HG03095 (cell line): ENCODE results near the gene PCDHB7.
"Not testable (repeated sequence)": the region's sequence is repeated elsewhere in the genome, so short reads cannot be mapped to it uniquely, and the experiment has no call there.

Experiments
- ATAC-seq: cut with Tn5 transposase; IDR thresholded peaks from one replicate; pipeline ENCODE4 v1.9.1; 2021; ENCODE audit warnings: moderate library complexity; ENCODE audit not compliant: unreplicated experiment

The PCDHB7 gene

DNA sequence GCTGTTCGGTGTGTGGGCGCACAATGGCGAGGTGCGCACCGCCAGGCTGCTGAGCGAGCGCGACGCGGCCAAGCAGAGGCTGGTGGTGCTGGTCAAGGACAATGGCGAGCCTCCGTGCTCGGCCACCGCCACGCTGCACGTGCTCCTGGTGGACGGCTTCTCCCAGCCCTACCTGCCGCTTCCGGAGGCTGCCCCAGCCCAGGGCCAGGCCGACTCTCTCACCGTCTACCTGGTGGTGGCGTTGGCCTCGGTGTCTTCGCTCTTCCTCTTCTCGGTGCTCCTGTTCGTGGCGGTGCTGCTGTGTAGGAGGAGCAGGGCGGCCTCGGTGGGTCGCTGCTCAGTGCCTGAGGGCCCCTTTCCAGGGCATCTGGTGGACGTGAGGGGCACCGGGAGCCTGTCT lies 7.4 kb downstream of the PCDHB7 start:
- not testable (repeated sequence) for ATAC-seq

DNA sequence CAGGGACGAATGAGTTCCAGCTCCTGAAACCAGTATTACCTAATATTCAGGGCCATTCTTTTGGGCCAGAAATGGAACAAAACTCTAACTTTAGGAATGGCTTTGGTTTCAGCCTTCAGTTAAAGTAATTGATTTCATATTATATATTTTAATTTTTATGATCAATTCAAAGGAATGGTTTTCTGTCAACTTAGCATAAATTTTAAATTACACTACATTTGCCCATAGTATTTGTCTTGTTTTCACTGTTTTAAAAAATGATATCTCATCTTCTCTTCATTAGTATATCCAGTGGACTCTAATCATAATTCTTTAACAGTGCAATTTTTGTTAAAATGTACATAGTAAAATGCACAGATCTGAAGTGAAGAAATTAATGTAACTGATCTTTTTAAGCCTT lies 7.9 kb downstream of the PCDHB7 start:
- no peak for ATAC-seq

DNA sequence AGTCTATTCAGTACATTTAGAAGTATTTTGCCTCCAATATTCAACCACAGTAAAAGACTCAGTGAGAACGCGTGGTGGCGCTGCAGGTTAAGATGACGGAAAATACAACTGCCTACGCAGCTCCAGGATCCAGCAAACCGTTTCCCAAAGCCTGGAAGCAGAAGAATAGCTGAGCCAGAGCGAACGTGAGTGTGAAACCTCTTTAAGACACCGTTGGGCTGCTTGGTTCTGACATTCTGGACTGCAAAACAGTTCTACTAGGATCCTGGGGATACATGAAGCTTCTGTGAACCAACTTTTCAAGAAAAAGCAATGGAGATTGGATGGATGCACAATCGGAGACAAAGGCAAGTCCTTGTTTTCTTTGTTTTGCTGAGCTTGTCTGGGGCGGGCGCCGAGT lies 9.8 kb downstream of the PCDHB7 start, which contains the start of gene PCDHB16:
PCDHB16 (plus strand) TSS at position 140 of the 400 bp plus-strand sequence; CDS start at position 313, 173 bp downstream.
- ATAC-seq: no peak

DNA sequence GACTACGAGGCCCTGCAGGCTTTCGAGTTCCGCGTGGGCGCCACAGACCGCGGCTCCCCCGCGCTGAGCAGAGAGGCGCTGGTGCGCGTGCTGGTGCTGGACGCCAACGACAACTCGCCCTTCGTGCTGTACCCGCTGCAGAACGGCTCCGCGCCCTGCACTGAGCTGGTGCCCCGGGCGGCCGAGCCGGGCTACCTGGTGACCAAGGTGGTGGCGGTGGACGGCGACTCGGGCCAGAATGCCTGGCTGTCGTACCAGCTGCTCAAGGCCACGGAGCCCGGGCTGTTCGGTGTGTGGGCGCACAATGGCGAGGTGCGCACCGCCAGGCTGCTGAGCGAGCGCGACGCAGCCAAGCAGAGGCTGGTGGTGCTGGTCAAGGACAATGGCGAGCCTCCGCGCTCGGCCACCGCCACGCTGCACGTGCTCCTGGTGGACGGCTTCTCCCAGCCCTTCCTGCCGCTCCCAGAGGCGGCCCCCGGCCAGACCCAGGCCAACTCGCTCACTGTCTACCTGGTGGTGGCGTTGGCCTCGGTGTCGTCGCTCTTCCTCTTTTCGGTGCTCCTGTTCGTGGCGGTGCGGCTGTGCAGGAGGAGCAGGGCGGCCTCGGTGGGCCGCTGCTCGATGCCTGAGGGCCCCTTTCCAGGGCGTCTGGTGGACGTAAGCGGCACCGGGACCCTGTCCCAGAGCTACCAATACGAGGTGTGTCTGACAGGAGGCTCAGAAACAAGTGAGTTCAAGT lies 11.8 kb downstream of the PCDHB7 start:
- not testable (repeated sequence) for ATAC-seq

DNA sequence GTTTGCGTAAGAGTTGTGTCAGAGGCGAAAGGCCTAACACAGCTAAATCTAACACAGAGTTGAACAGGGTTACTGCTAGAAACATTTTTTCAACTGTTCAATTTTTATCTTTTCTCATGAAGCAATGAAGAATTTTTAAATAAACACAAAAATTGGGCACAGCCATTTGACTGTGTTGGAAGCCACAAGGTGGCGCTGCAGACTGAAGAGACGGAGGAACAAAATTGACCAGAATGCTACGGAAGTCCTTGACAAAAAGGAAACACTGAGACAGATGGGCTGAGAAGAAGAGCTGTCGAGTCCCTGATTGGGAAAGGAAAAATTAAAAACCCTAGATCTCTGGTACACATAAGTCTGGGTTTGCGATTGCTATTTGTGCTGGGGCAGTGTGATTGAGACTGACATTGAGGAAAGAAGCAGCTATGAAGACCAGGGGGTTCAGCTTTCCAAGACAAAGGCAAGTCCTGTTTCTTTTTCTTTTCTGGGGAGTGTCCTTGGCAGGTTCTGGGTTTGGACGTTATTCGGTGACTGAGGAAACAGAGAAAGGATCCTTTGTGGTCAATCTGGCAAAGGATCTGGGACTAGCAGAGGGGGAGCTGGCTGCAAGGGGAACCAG lies 14.6 kb downstream of the PCDHB7 start, which contains the start of gene PCDHB9:
PCDHB9 (plus strand) TSS at position 265 of the 616 bp plus-strand sequence; CDS start at position 423, 158 bp downstream.
- no peak for ATAC-seq

DNA sequence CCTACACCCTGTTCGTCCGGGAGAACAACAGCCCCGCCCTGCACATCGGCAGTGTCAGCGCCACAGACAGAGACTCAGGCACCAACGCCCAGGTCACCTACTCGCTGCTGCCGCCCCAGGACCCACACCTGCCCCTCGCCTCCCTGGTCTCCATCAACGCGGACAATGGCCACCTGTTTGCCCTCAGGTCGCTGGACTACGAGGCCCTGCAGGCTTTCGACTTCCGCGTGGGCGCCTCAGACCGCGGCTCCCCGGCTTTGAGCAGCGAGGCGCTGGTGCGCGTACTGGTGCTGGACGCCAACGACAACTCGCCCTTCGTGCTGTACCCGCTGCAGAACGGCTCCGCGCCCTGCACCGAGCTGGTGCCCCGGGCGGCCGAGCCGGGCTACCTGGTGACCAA lies 16.2 kb downstream of the PCDHB7 start:
- not testable (repeated sequence) for ATAC-seq

DNA sequence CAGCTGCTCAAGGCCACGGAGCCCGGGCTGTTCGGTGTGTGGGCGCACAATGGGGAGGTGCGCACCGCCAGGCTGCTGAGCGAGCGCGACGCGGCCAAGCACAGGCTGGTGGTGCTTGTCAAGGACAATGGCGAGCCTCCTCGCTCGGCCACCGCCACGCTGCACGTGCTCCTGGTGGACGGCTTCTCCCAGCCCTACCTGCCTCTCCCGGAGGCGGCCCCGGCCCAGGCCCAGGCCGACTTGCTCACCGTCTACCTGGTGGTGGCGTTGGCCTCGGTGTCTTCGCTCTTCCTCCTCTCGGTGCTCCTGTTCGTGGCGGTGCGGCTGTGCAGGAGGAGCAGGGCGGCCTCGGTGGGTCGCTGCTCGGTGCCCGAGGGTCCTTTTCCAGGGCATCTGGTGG lies 16.7 kb downstream of the PCDHB7 start:
- ATAC-seq: not testable (repeated sequence)

DNA sequence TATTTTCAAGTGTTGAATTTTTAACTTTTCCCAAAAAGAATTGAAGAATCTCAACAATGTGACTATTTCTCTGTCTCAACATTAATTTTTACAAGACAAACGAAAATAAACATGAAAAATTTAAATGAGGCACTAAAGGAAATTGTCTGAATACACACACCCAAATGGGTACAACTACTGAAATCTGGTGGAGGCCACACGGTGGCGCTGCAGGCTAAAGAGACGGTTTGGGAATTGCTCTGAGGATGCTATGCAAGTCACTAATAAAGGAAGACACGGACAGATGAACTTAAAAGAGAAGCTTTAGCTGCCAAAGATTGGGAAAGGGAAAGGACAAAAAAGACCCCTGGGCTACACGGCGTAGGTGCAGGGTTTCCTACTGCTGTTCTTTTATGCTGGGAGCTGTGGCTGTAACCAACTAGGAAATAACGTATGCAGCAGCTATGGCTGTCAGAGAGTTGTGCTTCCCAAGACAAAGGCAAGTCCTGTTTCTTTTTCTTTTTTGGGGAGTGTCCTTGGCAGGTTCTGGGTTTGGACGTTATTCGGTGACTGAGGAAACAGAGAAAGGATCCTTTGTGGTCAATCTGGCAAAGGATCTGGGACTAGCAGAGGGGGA lies 19.8 kb downstream of the PCDHB7 start, which contains the start of gene PCDHB10:
PCDHB10 (plus strand) TSS at position 244 of the 616 bp plus-strand sequence; CDS start at position 444, 200 bp downstream.
- ATAC-seq: no peak

DNA sequence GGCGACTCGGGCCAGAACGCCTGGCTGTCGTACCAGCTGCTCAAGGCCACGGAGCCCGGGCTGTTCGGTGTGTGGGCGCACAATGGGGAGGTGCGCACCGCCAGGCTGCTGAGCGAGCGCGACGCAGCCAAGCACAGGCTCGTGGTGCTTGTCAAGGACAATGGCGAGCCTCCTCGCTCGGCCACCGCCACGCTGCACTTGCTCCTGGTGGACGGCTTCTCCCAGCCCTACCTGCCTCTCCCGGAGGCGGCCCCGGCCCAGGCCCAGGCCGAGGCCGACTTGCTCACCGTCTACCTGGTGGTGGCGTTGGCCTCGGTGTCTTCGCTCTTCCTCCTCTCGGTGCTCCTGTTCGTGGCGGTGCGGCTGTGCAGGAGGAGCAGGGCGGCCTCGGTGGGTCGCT lies 21.9 kb downstream of the PCDHB7 start:
- ATAC-seq: not testable (repeated sequence)

DNA sequence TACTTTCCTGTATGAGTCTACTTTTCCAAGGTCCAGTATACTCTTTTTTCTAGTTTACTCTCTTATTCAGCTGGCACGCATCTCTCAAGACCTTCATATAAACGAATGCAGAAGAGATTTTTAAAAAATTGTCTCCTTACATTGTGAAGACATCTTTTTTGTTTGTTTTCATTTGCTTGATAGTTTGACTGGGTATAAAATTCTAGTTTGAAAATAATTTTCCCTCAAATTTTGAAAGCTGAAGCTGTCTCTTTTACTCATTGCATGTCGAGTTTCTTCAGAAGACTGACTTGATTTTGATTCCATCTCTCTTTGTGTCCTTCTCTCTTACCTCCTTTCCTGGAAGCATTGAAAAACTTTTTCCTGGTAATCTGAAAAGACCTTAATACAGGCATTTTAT lies 23.9 kb downstream of the PCDHB7 start:
- ATAC-seq: no peak

DNA sequence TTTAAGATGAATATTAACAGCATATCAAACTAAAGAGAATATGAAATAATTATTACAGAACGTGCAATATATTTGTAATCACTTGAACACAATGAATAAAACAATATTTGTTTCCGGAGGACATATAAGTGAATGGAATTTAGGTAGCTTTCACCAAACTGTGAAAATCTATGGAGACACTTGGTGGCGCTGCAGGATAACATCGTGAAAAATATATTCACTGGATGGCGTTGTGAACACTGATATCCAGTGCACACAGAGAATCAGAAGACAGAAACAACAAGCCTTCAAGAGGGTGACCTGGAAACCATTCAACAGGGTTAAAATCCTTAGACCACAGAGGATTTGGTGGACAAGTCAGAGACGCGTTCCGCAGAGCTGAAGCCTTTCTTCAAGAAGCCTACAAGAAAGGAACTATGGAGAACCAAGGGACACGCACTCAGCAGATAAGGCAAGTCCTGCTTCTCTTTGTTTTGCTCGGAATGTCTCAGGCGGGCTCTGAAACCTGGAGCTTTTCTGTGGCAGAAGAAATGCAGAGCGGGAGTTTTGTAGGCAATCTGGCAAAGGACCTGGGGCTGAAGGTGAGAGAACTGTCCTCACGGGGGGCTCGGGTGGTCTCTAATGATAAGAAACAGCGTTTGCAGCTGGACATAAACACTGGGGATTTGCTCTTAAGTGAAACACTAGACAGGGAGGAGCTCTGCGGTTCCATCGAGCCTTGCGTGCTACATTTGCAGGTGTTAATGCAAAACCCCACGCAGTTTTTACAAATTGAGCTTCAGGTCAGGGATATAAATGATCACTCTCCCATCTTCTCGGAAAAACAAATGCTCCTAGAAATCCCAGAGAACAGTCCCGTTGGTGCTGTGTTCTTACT lies 27.2 kb downstream of the PCDHB7 start, which contains the start of gene PCDHB11:
PCDHB11 (plus strand) TSS at position 269 of the 877 bp plus-strand sequence; CDS start at position 417, 148 bp downstream.
- no peak for ATAC-seq

DNA sequence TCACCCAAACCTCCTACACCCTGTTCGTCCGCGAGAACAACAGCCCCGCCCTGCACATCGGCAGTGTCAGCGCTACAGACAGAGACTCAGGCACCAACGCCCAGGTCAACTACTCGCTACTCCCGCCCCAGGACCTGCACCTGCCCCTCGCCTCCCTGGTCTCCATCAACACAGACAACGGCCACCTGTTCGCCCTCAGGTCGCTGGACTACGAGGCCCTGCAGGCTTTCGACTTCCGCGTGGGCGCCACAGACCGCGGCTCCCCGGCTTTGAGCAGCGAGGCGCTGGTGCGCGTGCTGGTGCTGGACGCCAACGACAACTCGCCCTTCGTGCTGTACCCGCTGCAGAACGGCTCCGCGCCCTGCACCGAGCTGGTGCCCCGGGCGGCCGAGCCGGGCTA lies 28.7 kb downstream of the PCDHB7 start:
- not testable (repeated sequence) for ATAC-seq

DNA sequence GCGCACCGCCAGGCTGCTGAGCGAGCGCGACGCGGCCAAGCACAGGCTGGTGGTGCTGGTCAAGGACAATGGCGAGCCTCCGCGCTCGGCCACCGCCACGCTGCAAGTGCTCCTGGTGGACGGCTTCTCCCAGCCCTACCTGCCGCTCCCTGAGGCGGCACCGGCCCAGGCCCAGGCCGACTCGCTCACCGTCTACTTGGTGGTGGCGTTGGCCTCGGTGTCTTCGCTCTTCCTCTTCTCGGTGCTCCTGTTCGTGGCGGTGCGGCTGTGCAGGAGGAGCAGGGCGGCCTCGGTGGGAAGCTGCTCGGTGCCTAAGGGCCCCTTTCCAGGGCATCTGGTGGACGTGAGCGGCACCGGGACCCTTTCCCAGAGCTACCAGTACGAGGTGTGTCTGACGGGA lies 29.2 kb downstream of the PCDHB7 start:
- not testable (repeated sequence) for ATAC-seq

DNA sequence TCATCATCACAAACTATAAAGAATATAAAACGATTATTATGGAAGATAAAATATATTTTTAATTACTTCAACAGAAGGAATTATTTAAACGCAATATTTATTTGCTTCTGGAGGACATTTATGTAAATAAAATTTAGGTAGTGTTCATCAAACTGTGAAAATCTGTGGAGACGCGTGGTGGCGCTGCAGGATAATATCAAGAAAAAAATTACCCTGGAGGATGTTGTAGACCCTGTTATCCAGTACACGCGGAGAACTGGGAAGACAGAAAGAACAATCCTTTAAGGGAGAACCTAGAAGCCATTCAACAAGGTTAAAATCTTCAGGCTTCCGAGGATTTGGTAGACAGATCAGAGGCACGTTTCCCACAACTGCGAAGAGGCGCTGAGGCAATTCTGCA lies 36.0 kb downstream of the PCDHB7 start, which contains the start of gene PCDHB12:
PCDHB12 (plus strand) TSS at position 242 of the 400 bp plus-strand sequence. CDS start 189 bp downstream, outside the sequence.
- no peak for ATAC-seq

DNA sequence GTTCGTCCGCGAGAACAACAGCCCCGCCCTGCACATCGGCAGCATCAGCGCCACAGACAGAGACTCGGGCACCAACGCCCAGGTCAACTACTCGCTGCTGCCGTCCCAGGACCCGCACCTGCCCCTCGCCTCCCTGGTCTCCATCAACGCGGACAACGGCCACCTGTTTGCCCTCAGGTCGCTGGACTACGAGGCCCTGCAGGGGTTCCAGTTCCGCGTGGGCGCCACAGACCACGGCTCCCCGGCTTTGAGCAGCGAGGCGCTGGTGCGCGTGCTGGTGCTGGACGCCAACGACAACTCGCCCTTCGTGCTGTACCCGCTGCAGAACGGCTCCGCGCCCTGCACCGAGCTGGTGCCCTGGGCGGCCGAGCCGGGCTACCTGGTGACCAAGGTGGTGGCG lies 37.8 kb downstream of the PCDHB7 start:
- ATAC-seq: not testable (repeated sequence)

DNA sequence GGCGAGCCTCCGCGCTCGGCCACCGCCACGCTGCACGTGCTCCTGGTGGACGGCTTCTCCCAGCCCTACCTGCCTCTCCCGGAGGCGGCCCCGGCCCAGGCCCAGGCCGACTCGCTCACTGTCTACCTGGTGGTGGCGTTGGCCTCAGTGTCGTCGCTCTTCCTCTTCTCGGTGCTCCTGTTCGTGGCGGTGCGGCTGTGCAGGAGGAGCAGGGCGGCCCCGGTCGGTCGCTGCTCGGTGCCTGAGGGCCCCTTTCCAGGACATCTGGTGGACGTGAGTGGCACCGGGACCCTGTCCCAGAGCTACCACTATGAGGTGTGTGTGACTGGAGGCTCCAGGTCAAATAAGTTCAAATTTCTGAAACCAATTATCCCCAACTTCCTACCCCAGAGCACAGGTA lies 38.4 kb downstream of the PCDHB7 start:
- not testable (repeated sequence) for ATAC-seq

DNA sequence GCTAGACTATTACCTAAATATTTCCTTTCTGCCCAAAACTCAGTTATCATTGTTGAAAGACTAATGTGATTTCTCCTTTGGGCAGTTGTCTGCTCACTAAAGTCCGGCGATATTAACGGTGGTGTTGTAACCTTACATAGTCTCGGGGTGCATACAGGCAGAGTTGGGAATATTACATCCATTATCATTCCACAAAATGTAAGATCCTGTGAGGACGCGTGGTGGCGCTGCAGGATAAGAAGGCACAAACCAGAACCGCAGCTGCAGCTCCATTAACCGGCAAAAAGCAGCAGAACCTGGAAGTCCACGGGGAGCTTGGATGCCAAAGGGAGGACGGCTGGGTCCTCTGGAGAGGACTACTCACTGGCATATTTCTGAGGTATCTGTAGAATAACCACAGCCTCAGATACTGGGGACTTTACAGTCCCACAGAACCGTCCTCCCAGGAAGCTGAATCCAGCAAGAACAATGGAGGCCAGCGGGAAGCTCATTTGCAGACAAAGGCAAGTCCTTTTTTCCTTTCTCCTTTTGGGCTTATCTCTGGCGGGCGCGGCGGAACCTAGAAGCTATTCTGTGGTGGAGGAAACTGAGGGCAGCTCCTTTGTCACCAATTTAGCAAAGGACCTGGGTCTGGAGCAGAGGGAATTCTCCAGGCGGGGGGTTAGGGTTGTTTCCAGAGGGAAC lies 41.4 kb downstream of the PCDHB7 start, which contains the start of gene PCDHB13:
PCDHB13 (plus strand) TSS at position 264 of the 684 bp plus-strand sequence; CDS start at position 469, 205 bp downstream.
- ATAC-seq: not testable (repeated sequence)

DNA sequence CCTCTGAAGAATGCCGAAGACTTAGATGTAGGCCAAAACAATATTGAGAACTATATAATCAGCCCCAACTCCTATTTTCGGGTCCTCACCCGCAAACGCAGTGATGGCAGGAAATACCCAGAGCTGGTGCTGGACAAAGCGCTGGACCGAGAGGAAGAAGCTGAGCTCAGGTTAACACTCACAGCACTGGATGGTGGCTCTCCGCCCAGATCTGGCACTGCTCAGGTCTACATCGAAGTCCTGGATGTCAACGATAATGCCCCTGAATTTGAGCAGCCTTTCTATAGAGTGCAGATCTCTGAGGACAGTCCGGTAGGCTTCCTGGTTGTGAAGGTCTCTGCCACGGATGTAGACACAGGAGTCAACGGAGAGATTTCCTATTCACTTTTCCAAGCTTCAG lies 42.1 kb downstream of the PCDHB7 start:
- ATAC-seq: not testable (repeated sequence)

DNA sequence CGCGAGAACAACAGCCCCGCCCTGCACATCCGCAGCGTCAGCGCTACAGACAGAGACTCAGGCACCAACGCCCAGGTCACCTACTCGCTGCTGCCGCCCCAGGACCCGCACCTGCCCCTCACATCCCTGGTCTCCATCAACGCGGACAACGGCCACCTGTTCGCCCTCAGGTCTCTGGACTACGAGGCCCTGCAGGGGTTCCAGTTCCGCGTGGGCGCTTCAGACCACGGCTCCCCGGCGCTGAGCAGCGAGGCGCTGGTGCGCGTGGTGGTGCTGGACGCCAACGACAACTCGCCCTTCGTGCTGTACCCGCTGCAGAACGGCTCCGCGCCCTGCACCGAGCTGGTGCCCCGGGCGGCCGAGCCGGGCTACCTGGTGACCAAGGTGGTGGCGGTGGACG lies 43.1 kb downstream of the PCDHB7 start:
- not testable (repeated sequence) for ATAC-seq

DNA sequence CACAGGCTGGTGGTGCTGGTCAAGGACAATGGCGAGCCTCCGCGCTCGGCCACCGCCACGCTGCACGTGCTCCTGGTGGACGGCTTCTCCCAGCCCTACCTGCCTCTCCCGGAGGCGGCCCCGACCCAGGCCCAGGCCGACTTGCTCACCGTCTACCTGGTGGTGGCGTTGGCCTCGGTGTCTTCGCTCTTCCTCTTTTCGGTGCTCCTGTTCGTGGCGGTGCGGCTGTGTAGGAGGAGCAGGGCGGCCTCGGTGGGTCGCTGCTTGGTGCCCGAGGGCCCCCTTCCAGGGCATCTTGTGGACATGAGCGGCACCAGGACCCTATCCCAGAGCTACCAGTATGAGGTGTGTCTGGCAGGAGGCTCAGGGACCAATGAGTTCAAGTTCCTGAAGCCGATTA lies 43.6 kb downstream of the PCDHB7 start:
- not testable (repeated sequence) for ATAC-seq
